ENCODE results near the gene TTK. TPM values are rescaled to one million over a fixed set of nuclear protein-coding genes. Genes with fewer than 3 reads are reported as not detected.

The TTK gene
- total and polyA plus RNA-seq, 10 donors = 0.74 to 5.9 (median 2.6) TPM

- H3K36me3 ChIP-seq = peaks cover 0 to 31% (median 0%) of the 10 kb centered on the region in 6 donors
- 93 to 98% (median 97%) methylated on average over 7 of the region's 7 CpGs for WGBS, 5 donors
- H3K27ac ChIP-seq = no peak overlapping the region
- no peak overlapping the region for H3K4me3 ChIP-seq
- no peak for DNase-seq
- TF ChIP-seq POLR2AphosphoS5 (IDR thresholded peaks at IDR 0.05) (no peak), CTCF (IDR thresholded peaks at IDR 0.05 in 8 of 11, conservative IDR thresholded peaks at IDR 0.05 in 3 of 11) (no peak), POLR2A (IDR thresholded peaks at IDR 0.05) (no peak)
- intact Hi-C loops (cut with DNase I; ENCODE audit: low total_unique reads) = no loop called here
- H3K9me3 ChIP-seq = no peaks in the 10 kb centered on the region
- H3K27me3 ChIP-seq (replicated peaks in 1 of 7) = no peaks in the 10 kb centered on the region
- H3K4me1 ChIP-seq = no peaks in the 10 kb centered on the region
Observed at GRCh38 chr6:80020381-80021120, 16.1 kb downstream of the TTK start.

- Histone ChIP-seq H3K36me3 (peaks cover 0 to 30% (median 0%) of the 10 kb centered on the region in 6 donors), H3K4me1 (no peaks in the 10 kb centered on the region), H3K27me3 (replicated peaks in 1 of 7) (no peaks in the 10 kb centered on the region), H3K27ac (no peak overlapping the region), H3K9me3 (no peaks in the 10 kb centered on the region), H3K4me3 (no peak overlapping the region)
- TF ChIP-seq CTCF (IDR thresholded peaks at IDR 0.05 in 8 of 11, conservative IDR thresholded peaks at IDR 0.05 in 3 of 11) = no peak
- TF ChIP-seq POLR2A (IDR thresholded peaks at IDR 0.05) = no peak
- TF ChIP-seq POLR2AphosphoS5 (IDR thresholded peaks at IDR 0.05) = no peak
- intact Hi-C loops (cut with DNase I; ENCODE audit: low total_unique reads) = no loop called here
- 95 to 100% (median 100%) methylated on average over 3 of the region's 3 CpGs for WGBS, 5 donors
- no peak for DNase-seq
Observed at GRCh38 chr6:80021131-80021530, 16.7 kb downstream of the TTK start.

- no peaks in the 10 kb centered on the region for H3K4me1 ChIP-seq
- H3K27me3 ChIP-seq (replicated peaks in 1 of 7) = no peaks in the 10 kb centered on the region
- H3K4me3 ChIP-seq = no peak overlapping the region
- DNase-seq = no peak
- TF ChIP-seq POLR2AphosphoS5 (IDR thresholded peaks at IDR 0.05) (no peak), POLR2A (IDR thresholded peaks at IDR 0.05) (no peak), CTCF (IDR thresholded peaks at IDR 0.05 in 8 of 11, conservative IDR thresholded peaks at IDR 0.05 in 3 of 11) (no peak)
- H3K27ac ChIP-seq = no peak overlapping the region
- intact Hi-C loops (cut with DNase I; ENCODE audit: low total_unique reads) = no loop called here
- H3K36me3 ChIP-seq = peaks cover 0 to 26% (median 0%) of the 10 kb centered on the region in 6 donors
- 91 to 96% (median 95%) methylated on average over 3 of the region's 3 CpGs for WGBS, 5 donors
- H3K9me3 ChIP-seq = no peaks in the 10 kb centered on the region
Observed at GRCh38 chr6:80021591-80021990, 17.1 kb downstream of the TTK start.

- WGBS, 5 donors = 59 to 85% (median 82%) methylated on average over 4 of the region's 4 CpGs
- intact Hi-C loops (cut with DNase I; ENCODE audit: low total_unique reads) = no loop called here
- H3K9me3 ChIP-seq = no peaks in the 10 kb centered on the region
- TF ChIP-seq POLR2AphosphoS5 (IDR thresholded peaks at IDR 0.05) (no peak), POLR2A (IDR thresholded peaks at IDR 0.05) (no peak), CTCF (IDR thresholded peaks at IDR 0.05 in 8 of 11, conservative IDR thresholded peaks at IDR 0.05 in 3 of 11) (no peak)
- no peak overlapping the region for H3K27ac ChIP-seq
- DNase-seq = no peak
- H3K4me3 ChIP-seq = no peak overlapping the region
- H3K36me3 ChIP-seq = peaks cover 0 to 18% (median 0%) of the 10 kb centered on the region in 6 donors
- H3K27me3 ChIP-seq (replicated peaks in 1 of 7) = no peaks in the 10 kb centered on the region
- no peaks in the 10 kb centered on the region for H3K4me1 ChIP-seq
Observed at GRCh38 chr6:80022803-80023202, 18.4 kb downstream of the TTK start.

Measured in spleen (tissue), 11 donors.